SHP77 treated with DMSO at 0.1 percent for 48 hours (cell line): ENCODE results near the gene HEATR1.
A peak's percentile ranks its signal among the peaks of the same experiment; 100 is the strongest.

Experiments
- DNase-seq: peaks from one replicate; lab custom pipeline; 2025; lab: John Stamatoyannopoulos, UW

HEATR1 gene

DNA sequence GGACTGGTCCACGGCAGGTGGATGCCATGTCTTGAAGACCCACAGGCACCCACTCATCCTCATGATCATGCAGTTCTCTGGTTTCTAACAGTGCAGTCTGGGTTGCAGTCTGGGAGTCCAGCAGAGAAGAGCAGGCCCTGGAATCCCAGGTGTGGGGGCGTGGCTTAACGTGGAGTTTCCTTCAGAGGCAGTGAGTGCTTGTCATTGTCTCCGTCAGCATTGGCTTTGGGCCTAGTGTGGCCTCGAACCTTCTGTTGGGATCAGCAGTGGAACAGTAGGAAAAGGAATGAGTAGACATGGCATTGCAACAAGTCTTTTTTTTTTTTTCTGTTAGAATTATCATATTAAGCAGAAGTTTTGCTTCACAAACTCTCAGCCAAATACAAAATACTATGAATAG is 67.8 kb downstream of the HEATR1 start:
- DNase-seq, result no peak

DNA sequence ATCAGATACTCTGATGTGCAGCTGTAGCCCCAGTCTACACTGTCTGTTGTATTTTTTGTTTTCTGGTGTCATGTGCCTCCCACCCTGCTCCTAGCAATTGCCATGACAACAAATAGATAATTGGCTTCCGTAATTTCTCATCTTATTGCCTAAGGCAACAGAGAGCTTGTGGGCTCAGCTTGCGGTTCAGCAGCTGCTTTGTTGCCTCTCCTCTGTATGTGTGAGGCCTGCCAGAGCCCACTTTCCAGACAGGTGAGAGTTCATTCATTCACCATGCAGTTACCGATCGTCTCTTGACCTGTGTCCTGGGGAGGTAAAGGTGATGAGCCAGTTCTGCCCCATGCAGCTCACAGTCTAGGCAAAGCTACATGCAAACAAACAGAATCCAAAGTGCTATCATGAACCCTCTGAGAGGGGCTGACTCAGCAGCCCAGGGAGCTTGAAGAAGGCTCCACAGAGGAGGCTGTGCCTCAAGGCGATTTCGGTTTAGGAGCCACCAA is 68.6 kb downstream of the HEATR1 start:
- no peak for DNase-seq

DNA sequence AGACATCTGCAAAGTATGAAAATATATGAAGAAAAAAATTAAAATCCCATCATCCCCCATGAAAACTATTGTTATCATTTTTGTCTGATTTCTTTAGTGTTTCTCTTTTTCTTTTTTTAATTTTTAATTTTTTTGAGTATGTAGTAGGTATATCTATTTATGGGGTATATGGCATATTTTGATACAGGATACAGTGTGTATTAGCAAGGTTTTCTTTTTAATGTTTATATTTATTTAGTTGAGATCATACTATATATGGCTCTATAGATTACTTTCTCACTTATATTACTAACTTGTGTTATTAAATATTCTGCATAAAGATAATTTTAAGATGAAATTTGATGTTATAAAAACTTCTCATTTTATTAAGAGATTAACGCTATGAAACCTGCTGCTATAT is 69.1 kb downstream of the HEATR1 start:
- no peak for DNase-seq

DNA sequence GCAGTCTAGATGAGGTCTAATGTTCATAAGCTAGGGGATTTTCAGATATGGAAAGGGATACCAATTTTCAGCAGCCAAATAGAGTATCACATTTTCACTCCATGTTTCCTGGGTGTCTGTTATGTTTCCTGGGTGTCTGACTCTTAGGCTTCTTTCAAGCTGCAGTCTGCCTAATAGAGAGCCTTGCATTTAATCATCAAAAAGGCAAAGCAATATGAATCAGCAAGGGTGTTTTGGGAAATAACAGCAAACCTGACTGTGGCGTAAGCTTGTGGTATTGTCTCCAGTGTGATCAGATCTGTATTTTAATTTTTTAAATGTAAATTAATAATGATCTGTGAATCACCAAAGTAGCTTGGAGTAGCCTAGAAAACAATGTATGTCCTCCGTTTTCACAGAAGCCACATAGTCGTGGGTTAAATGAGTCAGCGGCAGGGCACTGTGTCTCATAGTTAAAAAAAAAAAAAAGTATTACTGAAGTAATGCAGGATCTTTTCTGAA is 70.1 kb downstream of the HEATR1 start:
- no peak for DNase-seq

DNA sequence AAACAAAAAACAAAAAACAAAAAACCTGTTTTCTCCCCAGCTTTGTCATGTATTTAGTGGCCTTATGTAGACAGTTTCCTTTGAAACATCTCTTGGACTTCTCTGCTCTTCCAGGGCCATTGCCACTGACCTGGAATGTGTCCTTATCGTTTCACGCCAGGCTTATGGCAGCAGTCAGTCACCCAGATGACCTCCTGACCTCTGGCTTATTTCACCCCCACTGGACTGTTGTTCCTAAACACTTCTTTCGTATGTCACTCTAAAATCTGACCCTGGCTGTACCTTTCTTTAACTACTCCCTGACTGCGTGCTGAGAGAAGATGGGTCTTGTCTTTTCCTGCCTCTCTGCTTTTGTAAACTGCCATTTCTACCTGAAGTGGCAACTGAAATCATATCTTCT is 71.5 kb downstream of the HEATR1 start:
- no peak for DNase-seq

DNA sequence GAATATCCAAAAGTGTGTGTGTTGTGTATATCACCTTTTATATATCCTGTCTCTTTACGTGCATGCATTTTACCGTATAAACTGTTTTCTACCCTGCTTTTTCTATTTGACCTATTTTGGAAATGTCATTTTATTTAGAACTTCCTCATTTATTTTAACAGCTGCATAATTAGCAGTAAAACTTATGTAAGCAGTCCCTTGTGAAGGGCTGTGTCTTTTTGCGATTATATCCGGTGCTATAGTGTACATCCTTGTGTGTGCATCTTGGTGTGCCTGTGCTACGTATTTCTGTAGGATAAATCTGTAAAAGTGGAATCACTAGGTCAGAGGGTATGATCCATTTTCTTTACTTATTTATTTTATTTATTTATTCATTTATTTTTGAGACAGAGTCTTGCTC is 73.4 kb downstream of the HEATR1 start:
- no peak for DNase-seq

DNA sequence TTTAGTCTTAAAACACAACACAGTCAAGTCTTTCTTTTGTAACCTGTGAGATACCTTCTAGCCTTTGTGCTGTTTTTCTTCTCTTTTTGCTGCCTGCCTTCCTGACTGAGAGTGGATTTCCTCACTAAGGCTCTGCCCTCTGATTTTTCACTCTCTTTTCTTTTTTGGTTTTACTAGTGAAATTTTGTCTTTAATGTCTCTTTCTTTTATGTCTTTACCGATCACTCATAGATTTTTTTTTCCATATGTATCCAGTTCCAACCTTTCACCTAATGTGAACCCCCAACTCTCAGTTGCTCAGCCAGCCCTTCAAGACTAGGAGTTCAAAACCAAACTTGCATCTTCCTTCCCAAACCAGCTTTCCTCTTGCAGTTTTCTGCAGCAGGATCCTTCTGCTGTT is 74.0 kb downstream of the HEATR1 start:
- no peak for DNase-seq

DNA sequence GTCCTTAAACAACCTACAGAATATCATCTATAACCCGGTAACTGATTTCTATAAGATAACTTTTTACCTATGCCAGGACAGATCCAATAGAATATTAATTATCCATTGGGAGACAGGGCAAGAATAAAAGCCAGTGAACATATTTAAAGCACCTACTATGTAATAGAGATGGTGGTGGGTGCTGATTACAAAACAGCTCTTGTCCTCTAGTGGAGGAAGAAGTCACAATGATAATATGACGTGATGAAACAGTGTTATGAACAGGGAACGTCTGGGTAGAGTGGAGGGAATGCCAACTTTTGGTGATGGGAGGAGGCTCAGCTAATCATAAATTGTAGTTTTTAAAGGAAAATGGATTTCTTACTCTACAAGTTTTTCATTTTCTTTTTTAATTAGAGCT is 78.2 kb downstream of the HEATR1 start:
- DNase-seq, result no peak

DNA sequence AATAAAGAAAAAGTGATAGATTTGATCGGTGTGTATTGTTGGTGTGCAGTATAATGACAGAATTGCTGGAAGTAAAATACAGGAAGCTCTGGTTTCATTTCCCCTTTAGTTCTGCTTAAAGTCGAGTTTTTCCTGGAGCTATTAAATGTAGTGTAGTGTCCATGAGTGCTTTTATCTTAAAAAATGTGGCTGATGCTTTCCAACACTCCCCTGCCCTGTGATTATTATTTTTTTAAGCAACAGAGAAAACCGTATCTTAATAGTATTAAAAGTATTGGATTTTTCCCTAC is 79.5 kb downstream of the HEATR1 start:
- no peak for DNase-seq

DNA sequence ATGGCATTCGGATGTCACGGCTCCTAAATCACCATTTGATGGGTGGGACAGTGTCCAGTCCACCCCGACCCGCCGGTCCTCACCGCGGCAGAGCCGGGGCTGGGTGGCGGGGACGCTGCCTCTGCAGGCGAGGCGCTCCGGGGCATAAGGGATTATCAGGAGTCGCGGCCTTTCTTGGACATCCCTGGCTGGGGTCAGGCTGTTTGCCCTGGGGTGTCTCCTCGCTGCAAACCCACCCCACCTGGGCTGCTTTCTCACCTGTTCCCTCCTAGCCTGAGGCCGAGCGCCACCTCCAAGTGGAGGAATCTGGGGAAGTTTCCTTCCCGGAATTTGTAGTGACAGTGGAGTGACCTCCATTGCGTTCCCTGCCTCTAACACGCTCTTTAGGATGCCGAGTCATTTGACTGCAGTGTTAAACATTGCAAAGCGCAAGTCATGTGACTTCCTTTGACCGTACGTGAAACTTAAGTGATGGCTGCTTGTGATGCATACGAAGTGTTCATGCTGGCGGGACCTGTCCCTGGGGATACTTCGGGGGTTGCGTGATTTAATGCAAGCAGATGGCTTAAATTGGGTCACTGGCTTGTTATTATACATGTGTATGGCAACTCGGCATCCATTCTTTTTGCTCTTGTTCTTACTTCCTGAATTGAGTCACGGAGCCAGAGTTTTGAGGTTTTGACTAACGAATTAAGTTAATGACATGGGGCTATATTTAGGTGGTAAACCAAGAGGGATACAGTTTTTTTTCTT is 80.0 kb downstream of the HEATR1 start:
- DNase-seq, result peak; percentile 42

DNA sequence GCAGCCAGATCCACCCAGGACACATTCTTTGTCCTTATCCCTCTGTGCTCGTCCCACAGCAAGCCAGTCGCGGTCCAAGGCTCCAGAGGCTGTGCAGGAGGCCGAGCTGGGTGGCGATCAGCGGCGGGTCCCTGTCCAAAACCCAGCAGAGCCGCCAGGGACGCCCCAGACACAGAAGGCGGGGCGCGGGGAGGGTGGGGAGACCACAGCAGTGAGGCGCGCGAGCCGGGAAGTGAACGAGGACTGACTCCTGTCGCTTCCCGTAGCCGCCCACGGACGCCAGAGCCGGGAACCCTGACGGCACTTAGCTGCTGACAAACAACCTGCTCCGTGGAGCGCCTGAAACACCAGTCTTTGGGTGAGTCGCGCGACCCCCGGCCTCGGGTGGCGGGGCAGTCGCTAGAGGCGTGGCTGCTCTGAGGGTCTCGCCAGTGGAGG is 80.6 kb downstream of the HEATR1 start, which contains the start of gene LGALS8:
Gene LGALS8 (plus strand): TSS at position 279 of the 438 bp plus-strand sequence. CDS start 2,089 bp downstream, outside the sequence.
- DNase-seq, result peak; percentile 70

DNA sequence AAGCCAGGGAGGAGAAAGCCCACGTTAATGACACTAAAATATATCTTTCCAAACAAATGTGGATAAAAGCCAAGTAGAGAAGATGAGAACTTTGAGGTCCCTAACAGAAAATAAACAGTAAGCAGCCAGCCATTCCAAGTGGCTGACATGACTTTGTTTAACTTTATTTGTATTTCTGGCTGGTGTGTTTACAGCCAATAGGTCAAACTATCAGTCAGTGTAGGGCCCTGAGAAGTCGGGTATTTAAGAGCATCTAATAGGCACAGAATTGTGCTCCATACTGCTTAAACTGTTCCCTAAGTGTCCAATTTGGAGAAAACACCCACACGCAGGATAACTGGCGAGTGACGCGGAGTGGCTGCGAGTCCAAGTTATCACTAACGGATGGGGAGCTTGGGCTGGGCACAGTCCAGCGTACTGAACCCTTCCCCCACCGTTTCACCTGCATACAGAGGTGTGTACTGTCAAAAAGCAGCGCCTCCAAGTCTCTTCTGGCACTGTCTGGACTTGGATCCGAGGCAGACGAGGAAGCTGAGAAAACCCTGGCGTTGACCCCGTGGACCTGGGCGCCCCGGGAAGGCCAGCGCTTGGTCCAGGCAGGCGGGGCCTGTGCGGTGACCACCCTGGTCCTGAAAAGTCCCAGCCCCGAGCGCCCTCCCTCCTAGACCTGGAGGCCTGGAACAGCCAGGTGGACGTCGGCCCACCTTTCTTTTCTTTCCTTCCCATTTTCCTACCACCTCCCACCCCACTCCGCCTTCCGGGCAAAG is 81.2 kb downstream of the HEATR1 start:
- peak; percentile 38 for DNase-seq

DNA sequence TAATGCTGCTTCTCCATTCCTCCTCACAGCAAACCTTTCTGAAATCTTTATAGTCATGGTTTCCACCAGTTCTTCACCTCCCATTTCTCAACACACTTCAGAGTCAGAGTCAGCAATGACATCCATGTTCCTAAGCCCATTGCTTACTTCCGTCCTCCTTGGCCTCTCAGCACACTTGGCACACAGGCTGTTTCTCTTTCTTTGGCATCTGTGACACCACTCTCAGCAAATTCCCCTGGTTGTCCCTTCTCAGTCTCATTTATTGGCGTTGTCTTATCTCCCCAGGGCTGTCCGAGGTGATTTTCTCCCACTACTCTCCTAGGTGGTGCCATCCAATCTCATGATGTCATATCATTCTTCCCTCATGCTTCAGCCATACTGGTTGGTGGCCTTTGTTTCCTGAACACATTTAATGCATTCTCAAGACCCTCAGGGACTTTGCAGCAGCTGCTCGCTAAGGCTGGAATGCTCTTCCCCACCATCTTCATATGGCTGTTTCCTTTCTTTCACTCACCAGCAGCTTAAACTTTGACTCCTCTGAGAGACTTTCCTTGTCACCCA is 83.8 kb downstream of the HEATR1 start:
- DNase-seq, result no peak

DNA sequence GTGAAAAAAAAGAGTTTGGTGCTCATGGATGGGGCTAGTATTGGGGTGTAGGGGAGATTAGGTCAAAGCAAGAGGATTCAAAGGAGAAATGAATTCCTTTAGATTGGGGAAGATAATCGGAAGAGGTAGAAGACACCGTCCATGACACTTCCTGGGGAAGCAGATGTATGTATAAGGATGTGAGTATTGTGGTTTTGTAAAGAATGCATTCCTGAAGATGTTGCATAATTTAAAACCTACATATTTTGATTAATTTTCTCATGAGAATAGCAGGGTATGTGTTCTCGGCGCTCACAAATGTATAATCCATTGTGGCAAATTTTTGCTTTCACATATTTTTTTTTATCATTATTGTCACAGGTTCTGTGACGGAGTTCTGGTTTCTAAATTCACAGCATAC is 86.0 kb downstream of the HEATR1 start:
- no peak for DNase-seq

DNA sequence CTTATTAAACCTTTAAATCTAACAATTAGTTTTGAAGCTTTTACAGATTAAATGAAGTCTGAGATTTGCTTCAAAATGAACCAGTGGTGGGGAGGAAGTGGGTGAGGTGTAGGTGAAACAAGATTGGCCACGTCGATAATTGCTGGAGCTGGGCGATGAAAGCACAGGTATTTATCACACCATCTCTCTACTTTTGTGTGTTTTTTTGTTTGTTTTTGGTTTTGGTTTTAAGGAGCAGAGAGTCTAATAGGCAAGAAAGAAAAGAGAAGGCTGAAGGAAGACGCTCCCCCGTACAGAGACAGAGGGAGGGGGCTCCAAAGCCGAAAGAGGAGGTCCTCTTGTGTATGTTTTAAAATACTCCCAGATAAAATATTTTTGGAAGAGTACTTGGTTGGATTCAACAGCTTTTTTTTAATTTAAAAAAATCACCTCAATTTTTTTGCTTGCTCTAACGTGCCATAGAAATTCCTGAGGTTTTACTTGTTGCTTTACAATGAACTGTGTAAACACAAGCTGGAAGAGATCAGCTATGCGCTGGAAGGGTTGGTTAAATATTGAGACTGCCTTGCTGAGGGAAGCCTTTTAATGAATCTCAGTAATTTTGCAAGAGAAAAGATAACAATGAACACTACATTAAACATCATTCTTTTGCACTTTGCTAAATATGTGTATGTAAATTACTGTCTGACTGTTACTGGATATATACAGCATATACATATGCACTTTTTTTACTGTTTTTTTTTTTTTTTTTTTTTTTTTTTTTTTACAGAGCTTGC is 87.2 kb downstream of the HEATR1 start:
- peak; percentile 25 for DNase-seq

DNA sequence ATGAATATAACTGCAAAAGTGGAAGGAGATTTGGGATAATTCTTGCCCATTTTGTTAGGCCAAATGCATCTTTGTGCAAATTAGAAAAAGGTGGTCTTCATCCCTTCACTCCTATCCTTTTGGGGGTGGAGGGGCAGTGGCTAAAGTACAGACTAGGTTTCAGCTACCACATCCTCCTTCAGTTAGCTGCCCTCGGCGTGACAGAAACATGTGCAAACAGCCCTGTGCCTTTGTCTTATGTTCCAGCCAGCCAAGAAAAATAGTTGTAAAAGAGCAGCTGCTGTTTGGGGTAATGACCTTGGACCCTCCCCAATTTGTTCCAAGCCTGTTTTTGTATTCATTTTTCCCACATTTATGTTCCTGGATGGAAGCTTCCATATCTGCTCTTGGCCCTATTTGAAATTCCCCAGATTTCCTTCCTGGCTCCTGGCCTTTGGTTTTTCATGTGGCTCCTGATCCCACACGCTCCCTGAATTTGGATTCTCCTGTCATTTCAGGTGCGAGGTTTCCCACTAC is 88.8 kb downstream of the HEATR1 start:
- peak; percentile 94 for DNase-seq

DNA sequence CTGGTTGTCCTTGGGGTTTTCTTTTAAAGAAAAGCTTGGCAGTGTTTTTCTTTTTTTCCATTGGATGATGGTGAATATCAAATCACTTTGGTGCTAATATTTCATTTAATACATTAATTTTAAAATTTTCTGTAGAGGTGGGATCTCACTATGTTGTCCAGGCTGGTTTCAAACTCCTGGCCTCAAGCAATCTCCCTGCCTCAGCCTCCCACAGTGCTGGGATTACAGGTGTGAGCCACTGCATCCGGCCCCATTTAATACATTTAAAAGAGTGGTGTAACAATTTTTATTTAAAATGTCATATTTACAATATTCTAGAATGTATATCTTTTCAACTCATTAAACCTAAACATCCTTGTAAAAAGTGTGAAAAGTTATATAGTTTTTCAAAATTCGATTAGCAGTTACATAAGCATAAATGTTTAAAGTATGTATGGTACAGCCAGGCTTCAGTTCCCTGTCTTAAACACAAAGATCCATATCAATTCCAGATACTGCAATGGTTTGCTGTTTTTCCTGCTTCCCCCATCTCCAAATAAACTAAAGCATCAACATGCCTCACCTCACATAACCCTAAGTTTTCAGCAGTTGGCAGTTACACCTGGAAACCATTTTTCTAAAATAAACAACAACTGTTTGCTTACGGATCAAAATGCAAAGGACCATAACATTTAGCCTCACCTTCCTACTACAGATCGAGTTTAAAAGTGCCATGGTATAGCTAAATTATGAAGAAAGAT is 89.4 kb downstream of the HEATR1 start:
- DNase-seq, result peak; percentile 94

DNA sequence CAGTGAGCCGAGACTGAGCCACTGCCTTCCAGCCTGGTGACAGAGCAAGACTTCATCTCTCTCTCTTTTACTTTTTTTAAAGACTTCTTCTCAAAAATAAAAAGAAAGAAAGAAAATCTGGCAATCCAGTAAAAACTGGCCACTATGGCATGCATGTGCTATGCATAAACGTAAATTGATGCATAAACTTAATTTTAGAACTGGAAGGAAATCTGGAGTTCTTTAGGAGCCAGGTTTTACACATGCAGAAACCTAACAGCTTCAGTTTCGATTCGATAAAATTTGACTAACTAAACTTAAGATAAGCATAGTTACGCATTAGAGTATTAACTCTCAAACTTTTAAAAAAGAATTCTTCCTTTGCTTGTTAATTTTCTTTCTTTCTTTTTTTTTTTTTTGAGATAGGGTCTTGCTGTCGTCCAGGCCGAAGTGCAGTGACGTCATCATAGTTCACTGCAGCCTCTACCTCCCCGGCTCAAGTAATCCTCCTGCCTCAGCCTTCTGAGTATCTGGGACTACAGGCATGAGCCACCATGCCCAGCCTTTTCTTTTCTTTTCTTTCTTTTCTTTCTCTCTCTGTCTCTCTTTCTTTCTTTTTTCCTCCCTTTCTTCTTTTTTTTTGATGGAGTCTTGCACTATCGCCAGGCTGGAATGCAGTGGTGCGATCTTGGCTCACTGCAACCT is 92.4 kb downstream of the HEATR1 start:
- no peak for DNase-seq

DNA sequence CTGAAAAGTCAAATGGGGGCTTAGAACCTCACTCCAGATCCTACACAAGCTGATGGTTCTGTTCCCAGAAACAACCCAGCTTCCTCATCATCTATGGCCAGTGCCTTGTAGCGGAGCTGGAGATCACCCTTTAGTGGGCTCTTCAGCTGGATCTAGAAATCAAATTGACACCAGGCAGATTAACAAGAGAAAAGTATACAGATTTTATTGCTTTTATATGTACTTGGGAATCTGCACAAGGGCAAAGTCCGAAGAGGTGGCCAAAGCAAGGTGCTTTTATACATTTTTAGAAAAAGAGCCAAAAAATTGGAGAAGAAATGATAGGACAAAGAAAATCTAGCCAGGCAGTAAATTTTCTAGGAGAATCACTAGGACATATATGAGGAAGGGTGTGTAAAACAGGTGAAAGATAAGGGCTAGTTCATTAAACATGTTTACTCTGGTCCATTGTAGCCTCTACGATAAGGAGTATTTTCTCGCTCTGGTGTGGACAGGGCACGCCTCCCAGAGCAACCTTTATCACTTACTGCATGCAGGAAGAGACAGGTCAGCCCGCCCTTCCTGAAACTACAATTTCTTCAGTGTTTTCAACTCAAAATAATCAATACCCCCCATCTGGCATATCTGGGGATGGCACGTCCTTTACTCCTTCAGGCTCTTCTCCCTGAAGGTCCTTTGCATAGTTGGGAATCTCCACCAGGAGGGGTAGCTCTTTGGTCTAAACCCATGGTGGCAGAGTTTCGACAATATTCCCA is 94.5 kb downstream of the HEATR1 start:
- no peak for DNase-seq

DNA sequence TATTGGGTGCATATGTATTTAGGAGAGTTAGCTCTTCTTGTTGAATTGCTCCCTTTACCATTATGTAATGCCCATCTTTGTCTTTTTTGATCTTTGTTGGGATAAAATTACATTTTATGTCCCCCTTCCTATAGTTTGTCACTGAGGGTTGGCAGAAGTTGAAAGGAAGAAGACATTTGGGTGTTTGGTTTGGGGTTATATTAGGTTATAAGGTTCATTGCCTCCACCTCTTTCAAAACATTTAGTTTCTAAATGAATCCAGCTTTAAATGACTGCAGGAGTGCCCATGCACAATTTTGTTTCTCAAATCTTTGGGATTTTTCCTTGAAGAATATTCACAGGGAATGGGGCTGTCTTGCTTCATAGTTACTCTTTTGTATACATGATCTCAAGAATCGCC is 95.1 kb downstream of the HEATR1 start:
- no peak for DNase-seq
